GM23338 (cell line): ENCODE data around the gene SMIM13. TPM values are rescaled to one million over a fixed set of nuclear protein-coding genes. Genes with fewer than 3 reads are reported as not detected.

Experiments used
- ATAC-seq: fragments of 200-7000 bp; cut with Tn5 transposase; 3 replicates; pipeline ENCODE4 v1.9.1; 2020
- DNase-seq: peaks from one replicate; pipeline ENCODE4 v3.0.0-alpha.2; 2015; ENCODE audit warnings: low spot score
- H2AFZ ChIP-seq: fragments of 200-600 bp; sonication (generic); 2 replicates; pipeline ENCODE4 v1.8.0; 2016; ENCODE audit warnings: antibody characterized with exemption, mild to moderate bottlenecking, moderate library complexity
- H3F3A ChIP-seq: fragments of 200-600 bp; sonication (generic); replicated peaks from 2 replicates; pipeline ENCODE4 v1.8.0; 2017; ENCODE audit warnings: antibody characterized with exemption, mixed run types, low read depth
- H3K27ac ChIP-seq: fragments of 200-600 bp; sonication (generic); 2 replicates; pipeline ENCODE4 v1.6.1; 2016; ENCODE audit warnings: low read depth
- H3K27me3 ChIP-seq: fragments of 200-600 bp; sonication (generic); 2 replicates; pipeline ENCODE4 v1.8.0; 2016; ENCODE audit warnings: mild to moderate bottlenecking, mixed run types, moderate library complexity; ENCODE audit not compliant: insufficient read depth
- H3K36me3 ChIP-seq: fragments of 200-600 bp; sonication (generic); 2 replicates; pipeline ENCODE4 v1.8.0; 2016; ENCODE audit warnings: mild to moderate bottlenecking; ENCODE audit not compliant: insufficient read depth
- H3K4me1 ChIP-seq: fragments of 200-600 bp; sonication (generic); 2 replicates; pipeline ENCODE4 v1.8.0; 2016; ENCODE audit warnings: mild to moderate bottlenecking, moderate library complexity; ENCODE audit not compliant: insufficient read depth
- H3K4me2 ChIP-seq: fragments of 200-600 bp; sonication (generic); 2 replicates; pipeline ENCODE4 v1.7.1; 2017; ENCODE audit warnings: mixed run types
- H3K4me3 ChIP-seq: fragments of 200-600 bp; sonication (generic); 2 replicates; pipeline ENCODE4 v1.6.1; 2016; ENCODE audit warnings: mixed run types
- H3K79me2 ChIP-seq: fragments of 200-600 bp; sonication (generic); replicated peaks from 2 replicates; pipeline ENCODE4 v1.8.0; 2017; ENCODE audit warnings: mild to moderate bottlenecking; ENCODE audit not compliant: insufficient read depth
- H3K9me2 ChIP-seq: fragments of 200-600 bp; sonication (generic); 2 replicates; pipeline ENCODE4 v1.8.0; 2017; ENCODE audit not compliant: insufficient read depth
- H4K20me1 ChIP-seq: fragments of 200-600 bp; sonication (generic); replicated peaks from 2 replicates; pipeline ENCODE4 v1.8.0; 2017; ENCODE audit warnings: mild to moderate bottlenecking; ENCODE audit not compliant: insufficient read depth
- H3K27ac Mint-ChIP-seq: 2 replicates; pipeline ENCODE4 v1.8.0; 2020; ENCODE audit warnings: inconsistent platforms, mild to moderate bottlenecking, moderate library complexity, mixed read lengths
- H3K27me3 Mint-ChIP-seq: 3 replicates; pipeline ENCODE4 v1.8.0; 2022; ENCODE audit warnings: low read depth, mild to moderate bottlenecking, moderate library complexity, mixed read lengths, inconsistent platforms; ENCODE audit not compliant: insufficient read depth, poor library complexity
- H3K36me3 Mint-ChIP-seq: 3 replicates; pipeline ENCODE4 v1.8.0; 2021; ENCODE audit warnings: low read depth, mild to moderate bottlenecking, inconsistent platforms, moderate library complexity, mixed read lengths
- H3K4me1 Mint-ChIP-seq: 3 replicates; pipeline ENCODE4 v1.8.0; 2020; ENCODE audit warnings: mild to moderate bottlenecking, inconsistent platforms, mixed read lengths
- H3K4me3 Mint-ChIP-seq: 3 replicates; pipeline ENCODE4 v1.8.0; 2021; ENCODE audit warnings: moderate library complexity, mild to moderate bottlenecking, inconsistent platforms, mixed read lengths
- H3K9me3 Mint-ChIP-seq: 3 replicates; pipeline ENCODE4 v1.8.0; 2020; ENCODE audit warnings: moderate library complexity, mild to moderate bottlenecking, inconsistent platforms, mixed read lengths
- CREB1 ChIP-seq: fragments of 250-450 bp; sonication (Bioruptor Pico); IDR thresholded peaks from 2 replicates; pipeline ENCODE4 v1.5.0; 2020; ENCODE audit warnings: low read depth, mild to moderate bottlenecking, moderate library complexity
- CTCF ChIP-seq, 2 experiments: fragments of 200-600 bp in 1 of 2; sonication (generic) in 1 of 2; conservative IDR thresholded peaks; 2 replicates each; pipeline versions ENCODE4 v1.5.1 to v1.6.1; 2016 to 2017; ENCODE audit warnings: antibody characterized with exemption in 2 of 2, low read depth in 2 of 2, mild to moderate bottlenecking in 2 of 2, moderate library complexity in 1 of 2
- ETS1 ChIP-seq: IDR thresholded peaks from 2 replicates; pipeline ENCODE4 v1.6.1; 2016; ENCODE audit warnings: antibody characterized with exemption
- EZH2 ChIP-seq: fragments of 200-600 bp; sonication (generic); IDR thresholded peaks from one replicate; pipeline ENCODE4 v1.8.0; 2017; ENCODE audit warnings: antibody characterized with exemption, mild to moderate bottlenecking, low read depth; ENCODE audit not compliant: unreplicated experiment
- EZH2phosphoT487 ChIP-seq: fragments of 200-600 bp; sonication (generic); IDR thresholded peaks from one replicate; pipeline ENCODE4 v1.8.1; 2018; ENCODE audit warnings: antibody characterized with exemption; ENCODE audit not compliant: unreplicated experiment
- JUNB ChIP-seq: IDR thresholded peaks from one replicate; pipeline ENCODE4 v1.6.1; 2016; ENCODE audit warnings: antibody characterized with exemption; ENCODE audit not compliant: unreplicated experiment
- NANOG ChIP-seq: IDR thresholded peaks from 2 replicates; pipeline ENCODE4 v1.6.1; 2016; ENCODE audit warnings: antibody characterized with exemption, borderline replicate concordance
- POLR2AphosphoS5 ChIP-seq: IDR thresholded peaks from 2 replicates; pipeline ENCODE4 v1.6.1; 2016; ENCODE audit warnings: antibody characterized with exemption, low read depth
- REST ChIP-seq: IDR thresholded peaks from one replicate; pipeline ENCODE4 v1.6.1; 2018; ENCODE audit warnings: antibody characterized with exemption; ENCODE audit not compliant: unreplicated experiment
- STAT1 ChIP-seq: IDR thresholded peaks from one replicate; pipeline ENCODE4 v1.6.1; 2016; ENCODE audit warnings: antibody characterized with exemption; ENCODE audit not compliant: unreplicated experiment
- ZNF114 ChIP-seq: fragments of 250-450 bp; sonication (Bioruptor Pico); IDR thresholded peaks from 2 replicates; pipeline ENCODE4 v1.5.0; 2020; ENCODE audit warnings: mild to moderate bottlenecking, moderate library complexity
- ZNF331 ChIP-seq: fragments of 250-450 bp; sonication (Bioruptor Pico); IDR thresholded peaks from 2 replicates; pipeline ENCODE4 v1.5.0; 2020; ENCODE audit warnings: low read depth, mild to moderate bottlenecking, moderate library complexity
- ZNF462 ChIP-seq: fragments of 250-450 bp; sonication (Bioruptor Pico); IDR thresholded peaks from 2 replicates; pipeline ENCODE4 v1.5.0; 2020; ENCODE audit warnings: mild to moderate bottlenecking, moderate library complexity
- polyA plus RNA-seq: library from polyadenylated mRNA; unstranded; fragments of >200 nt; fragmentation: Nextera tagmentation; extraction: Ambion mirVana; gene quantifications from 2 replicates; pipeline ENCODE4 v1.2.1, GENCODE V29; 2016
- total RNA-seq: library from RNA; depleted of rRNA; stranded (reverse); fragments of >200 nt; shearing (Covaris generic); gene quantifications from 2 replicates; pipeline ENCODE4 v1.2.3, GENCODE V29; 2014

The SMIM13 gene
- total and polyA plus RNA-seq, 2 experiments from 2014 or later, result 7.2 to 12.7 TPM

- Histone ChIP-seq H3K27me3 (no peaks in the 10 kb centered on the region), H3F3A (no peaks in the 10 kb centered on the region), H3K4me3 (no peak overlapping the region), H3K9me2 (peaks cover 8% of the 10 kb centered on the region; the same call in 1 of the 2 replicates), H4K20me1 (peaks cover 24% of the 10 kb centered on the region), H2AFZ (no peak overlapping the region), H3K27ac (no peak overlapping the region), H3K4me1 (no peaks in the 10 kb centered on the region), H3K36me3 (no peaks in the 10 kb centered on the region), H3K79me2 (peaks cover 94% of the 10 kb centered on the region), H3K4me2 (no peak overlapping the region)
- DNase-seq (no peak), ATAC-seq (no peak)
- Mint-ChIP-seq H3K27ac (no peak overlapping the region), H3K9me3 (no peaks in the 10 kb centered on the region), H3K36me3 (no peaks in the 10 kb centered on the region), H3K4me3 (no peak overlapping the region), H3K27me3 (no peaks in the 10 kb centered on the region), H3K4me1 (peaks cover 2% of the 10 kb centered on the region; the same call in 1 of the 3 replicates)
- TF ChIP-seq EZH2, result no peak
- TF ChIP-seq NANOG, result no peak
- no peak for TF ChIP-seq STAT1
- no peak for TF ChIP-seq POLR2AphosphoS5
- no peak for TF ChIP-seq ZNF114 (CRISPR knock-in tag)
- TF ChIP-seq CTCF (conservative IDR thresholded peaks at IDR 0.05; ENCODE audit: low read depth in 2 of 2), result no peak
- no peak for TF ChIP-seq ETS1
- no peak for TF ChIP-seq CREB1 (CRISPR knock-in tag)
- TF ChIP-seq ZNF462, result no peak
- no peak for TF ChIP-seq ZNF331
- TF ChIP-seq EZH2phosphoT487, result no peak
- TF ChIP-seq JUNB, result no peak
- TF ChIP-seq REST, result no peak
These were observed 26.8 kb downstream of the SMIM13 start for GRCh38 chr6:11120271-11121005.
